GM23338 (cell line): ENCODE measurements around the gene HMCN2. TPM values are rescaled to one million over a fixed set of nuclear protein-coding genes. Genes with fewer than 3 reads are reported as not detected.

Source experiments
- ATAC-seq: fragments of 200-7000 bp; cut with Tn5 transposase; 3 replicates; pipeline ENCODE4 v1.9.1; 2020
- DNase-seq: peaks from one replicate; pipeline ENCODE4 v3.0.0-alpha.2; 2015; ENCODE audit warnings: low spot score
- H2AFZ ChIP-seq: fragments of 200-600 bp; sonication (generic); 2 replicates; pipeline ENCODE4 v1.8.0; 2016; ENCODE audit warnings: antibody characterized with exemption, mild to moderate bottlenecking, moderate library complexity
- H3F3A ChIP-seq: fragments of 200-600 bp; sonication (generic); replicated peaks from 2 replicates; pipeline ENCODE4 v1.8.0; 2017; ENCODE audit warnings: antibody characterized with exemption, mixed run types, low read depth
- H3K27ac ChIP-seq: fragments of 200-600 bp; sonication (generic); 2 replicates; pipeline ENCODE4 v1.6.1; 2016; ENCODE audit warnings: low read depth
- H3K27me3 ChIP-seq: fragments of 200-600 bp; sonication (generic); 2 replicates; pipeline ENCODE4 v1.8.0; 2016; ENCODE audit warnings: mild to moderate bottlenecking, mixed run types, moderate library complexity; ENCODE audit not compliant: insufficient read depth
- H3K36me3 ChIP-seq: fragments of 200-600 bp; sonication (generic); 2 replicates; pipeline ENCODE4 v1.8.0; 2016; ENCODE audit warnings: mild to moderate bottlenecking; ENCODE audit not compliant: insufficient read depth
- H3K4me1 ChIP-seq: fragments of 200-600 bp; sonication (generic); 2 replicates; pipeline ENCODE4 v1.8.0; 2016; ENCODE audit warnings: mild to moderate bottlenecking, moderate library complexity; ENCODE audit not compliant: insufficient read depth
- H3K4me2 ChIP-seq: fragments of 200-600 bp; sonication (generic); 2 replicates; pipeline ENCODE4 v1.7.1; 2017; ENCODE audit warnings: mixed run types
- H3K4me3 ChIP-seq: fragments of 200-600 bp; sonication (generic); 2 replicates; pipeline ENCODE4 v1.6.1; 2016; ENCODE audit warnings: mixed run types
- H3K79me2 ChIP-seq: fragments of 200-600 bp; sonication (generic); replicated peaks from 2 replicates; pipeline ENCODE4 v1.8.0; 2017; ENCODE audit warnings: mild to moderate bottlenecking; ENCODE audit not compliant: insufficient read depth
- H3K9me2 ChIP-seq: fragments of 200-600 bp; sonication (generic); 2 replicates; pipeline ENCODE4 v1.8.0; 2017; ENCODE audit not compliant: insufficient read depth
- H4K20me1 ChIP-seq: fragments of 200-600 bp; sonication (generic); replicated peaks from 2 replicates; pipeline ENCODE4 v1.8.0; 2017; ENCODE audit warnings: mild to moderate bottlenecking; ENCODE audit not compliant: insufficient read depth
- H3K27ac Mint-ChIP-seq: 2 replicates; pipeline ENCODE4 v1.8.0; 2020; ENCODE audit warnings: inconsistent platforms, mild to moderate bottlenecking, moderate library complexity, mixed read lengths
- H3K27me3 Mint-ChIP-seq: 3 replicates; pipeline ENCODE4 v1.8.0; 2022; ENCODE audit warnings: low read depth, mild to moderate bottlenecking, moderate library complexity, mixed read lengths, inconsistent platforms; ENCODE audit not compliant: insufficient read depth, poor library complexity
- H3K36me3 Mint-ChIP-seq: 3 replicates; pipeline ENCODE4 v1.8.0; 2021; ENCODE audit warnings: low read depth, mild to moderate bottlenecking, inconsistent platforms, moderate library complexity, mixed read lengths
- H3K4me1 Mint-ChIP-seq: 3 replicates; pipeline ENCODE4 v1.8.0; 2020; ENCODE audit warnings: mild to moderate bottlenecking, inconsistent platforms, mixed read lengths
- H3K4me3 Mint-ChIP-seq: 3 replicates; pipeline ENCODE4 v1.8.0; 2021; ENCODE audit warnings: moderate library complexity, mild to moderate bottlenecking, inconsistent platforms, mixed read lengths
- H3K9me3 Mint-ChIP-seq: 3 replicates; pipeline ENCODE4 v1.8.0; 2020; ENCODE audit warnings: moderate library complexity, mild to moderate bottlenecking, inconsistent platforms, mixed read lengths
- CREB1 ChIP-seq: fragments of 250-450 bp; sonication (Bioruptor Pico); IDR thresholded peaks from 2 replicates; pipeline ENCODE4 v1.5.0; 2020; ENCODE audit warnings: low read depth, mild to moderate bottlenecking, moderate library complexity
- EZH2 ChIP-seq: fragments of 200-600 bp; sonication (generic); IDR thresholded peaks from one replicate; pipeline ENCODE4 v1.8.0; 2017; ENCODE audit warnings: antibody characterized with exemption, mild to moderate bottlenecking, low read depth; ENCODE audit not compliant: unreplicated experiment
- EZH2phosphoT487 ChIP-seq: fragments of 200-600 bp; sonication (generic); IDR thresholded peaks from one replicate; pipeline ENCODE4 v1.8.1; 2018; ENCODE audit warnings: antibody characterized with exemption; ENCODE audit not compliant: unreplicated experiment
- JUNB ChIP-seq: IDR thresholded peaks from one replicate; pipeline ENCODE4 v1.6.1; 2016; ENCODE audit warnings: antibody characterized with exemption; ENCODE audit not compliant: unreplicated experiment
- NANOG ChIP-seq: IDR thresholded peaks from 2 replicates; pipeline ENCODE4 v1.6.1; 2016; ENCODE audit warnings: antibody characterized with exemption, borderline replicate concordance
- POLR2AphosphoS5 ChIP-seq: IDR thresholded peaks from 2 replicates; pipeline ENCODE4 v1.6.1; 2016; ENCODE audit warnings: antibody characterized with exemption, low read depth
- ZNF114 ChIP-seq: fragments of 250-450 bp; sonication (Bioruptor Pico); IDR thresholded peaks from 2 replicates; pipeline ENCODE4 v1.5.0; 2020; ENCODE audit warnings: mild to moderate bottlenecking, moderate library complexity
- polyA plus RNA-seq: library from polyadenylated mRNA; unstranded; fragments of >200 nt; fragmentation: Nextera tagmentation; extraction: Ambion mirVana; gene quantifications from 2 replicates; pipeline ENCODE4 v1.2.1, GENCODE V29; 2016
- total RNA-seq: library from RNA; depleted of rRNA; stranded (reverse); fragments of >200 nt; shearing (Covaris generic); gene quantifications from 2 replicates; pipeline ENCODE4 v1.2.3, GENCODE V29; 2014
- TF ChIP-seq, protein P1 (sequence below), 2 experiments: fragments of 200-600 bp in 1 of 2; sonication (generic) in 1 of 2; conservative IDR thresholded peaks; 2 replicates each; pipeline versions ENCODE4 v1.5.1 to v1.6.1; 2016 to 2017; ENCODE audit warnings: antibody characterized with exemption in 2 of 2, low read depth in 2 of 2, mild to moderate bottlenecking in 2 of 2, moderate library complexity in 1 of 2
- TF ChIP-seq, protein P2 (sequence below): fragments of 250-450 bp; sonication (Bioruptor Pico); IDR thresholded peaks from 2 replicates; pipeline ENCODE4 v1.5.0; 2020; ENCODE audit warnings: mild to moderate bottlenecking, moderate library complexity
- TF ChIP-seq, protein P3 (sequence below): IDR thresholded peaks from one replicate; pipeline ENCODE4 v1.6.1; 2018; ENCODE audit warnings: antibody characterized with exemption; ENCODE audit not compliant: unreplicated experiment

Gene HMCN2
- total and polyA plus RNA-seq, 2 experiments from 2014 or later = 1.3 to 4.7 TPM

DNA sequence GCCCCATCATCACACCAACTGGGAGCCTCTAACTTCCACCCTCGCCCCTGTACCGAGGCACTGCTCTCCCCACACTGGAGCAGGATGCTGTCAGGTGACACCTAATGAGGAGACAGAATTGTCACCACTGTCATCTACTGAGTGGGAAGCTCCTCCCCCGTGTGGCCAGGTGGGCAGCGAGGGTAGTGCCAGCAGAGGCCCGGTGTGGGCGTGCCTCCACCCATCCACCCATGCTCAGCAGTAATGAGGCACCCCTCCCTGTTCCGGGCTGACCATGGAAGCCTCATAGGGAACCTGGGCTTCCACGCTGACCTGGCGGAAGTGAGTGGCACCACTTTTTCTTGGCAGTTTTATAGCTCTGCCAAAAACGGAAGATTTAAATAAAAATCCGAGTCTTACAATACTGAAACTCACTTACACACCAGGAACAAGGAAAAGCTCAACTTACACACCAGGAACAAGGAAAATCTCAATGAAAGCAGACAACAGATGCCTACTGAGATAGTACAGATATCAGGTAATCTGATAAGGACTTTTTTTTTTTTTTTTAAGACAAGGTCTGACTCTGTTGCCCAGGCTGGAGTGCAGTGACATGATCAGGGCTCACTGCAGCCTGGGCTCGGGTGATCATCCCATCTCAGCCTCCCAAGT lies 148.6 kb downstream of the HMCN2 start:
- Mint-ChIP-seq H3K27me3 (peaks cover 8% of the 10 kb centered on the region), H3K4me1 (0 out of 3 replicates have a peak, but pooled peaks cover 2% of the 10 kb centered on the region), H3K27ac (no peak overlapping the region), H3K36me3 (peaks cover 8% of the 10 kb centered on the region), H3K9me3 (no peaks in the 10 kb centered on the region; the same call in 1 of the 3 replicates), H3K4me3 (no peak overlapping the region)
- Histone ChIP-seq H3K27me3 (no peaks in the 10 kb centered on the region), H3K4me2 (no peak overlapping the region), H3K4me3 (no peak overlapping the region), H3K36me3 (no peaks in the 10 kb centered on the region), H2AFZ (no peak overlapping the region), H3K27ac (no peak overlapping the region), H3F3A (no peaks in the 10 kb centered on the region), H3K4me1 (no peaks in the 10 kb centered on the region), H3K79me2 (no peaks in the 10 kb centered on the region), H4K20me1 (no peaks in the 10 kb centered on the region), H3K9me2 (no peaks in the 10 kb centered on the region)
- ATAC-seq (no peak), DNase-seq (no peak)
- TF ChIP-seq NANOG (no peak), POLR2AphosphoS5 (no peak), JUNB (no peak), EZH2 (no peak), EZH2phosphoT487 (no peak), CREB1 (no peak), ZNF114 (CRISPR knock-in tag) (no peak)
- TF ChIP-seq, protein P1, sequence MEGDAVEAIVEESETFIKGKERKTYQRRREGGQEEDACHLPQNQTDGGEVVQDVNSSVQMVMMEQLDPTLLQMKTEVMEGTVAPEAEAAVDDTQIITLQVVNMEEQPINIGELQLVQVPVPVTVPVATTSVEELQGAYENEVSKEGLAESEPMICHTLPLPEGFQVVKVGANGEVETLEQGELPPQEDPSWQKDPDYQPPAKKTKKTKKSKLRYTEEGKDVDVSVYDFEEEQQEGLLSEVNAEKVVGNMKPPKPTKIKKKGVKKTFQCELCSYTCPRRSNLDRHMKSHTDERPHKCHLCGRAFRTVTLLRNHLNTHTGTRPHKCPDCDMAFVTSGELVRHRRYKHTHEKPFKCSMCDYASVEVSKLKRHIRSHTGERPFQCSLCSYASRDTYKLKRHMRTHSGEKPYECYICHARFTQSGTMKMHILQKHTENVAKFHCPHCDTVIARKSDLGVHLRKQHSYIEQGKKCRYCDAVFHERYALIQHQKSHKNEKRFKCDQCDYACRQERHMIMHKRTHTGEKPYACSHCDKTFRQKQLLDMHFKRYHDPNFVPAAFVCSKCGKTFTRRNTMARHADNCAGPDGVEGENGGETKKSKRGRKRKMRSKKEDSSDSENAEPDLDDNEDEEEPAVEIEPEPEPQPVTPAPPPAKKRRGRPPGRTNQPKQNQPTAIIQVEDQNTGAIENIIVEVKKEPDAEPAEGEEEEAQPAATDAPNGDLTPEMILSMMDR (conservative IDR thresholded peaks at IDR 0.05; ENCODE audit: low read depth in 2 of 2) = no peak
- TF ChIP-seq, protein P2, sequence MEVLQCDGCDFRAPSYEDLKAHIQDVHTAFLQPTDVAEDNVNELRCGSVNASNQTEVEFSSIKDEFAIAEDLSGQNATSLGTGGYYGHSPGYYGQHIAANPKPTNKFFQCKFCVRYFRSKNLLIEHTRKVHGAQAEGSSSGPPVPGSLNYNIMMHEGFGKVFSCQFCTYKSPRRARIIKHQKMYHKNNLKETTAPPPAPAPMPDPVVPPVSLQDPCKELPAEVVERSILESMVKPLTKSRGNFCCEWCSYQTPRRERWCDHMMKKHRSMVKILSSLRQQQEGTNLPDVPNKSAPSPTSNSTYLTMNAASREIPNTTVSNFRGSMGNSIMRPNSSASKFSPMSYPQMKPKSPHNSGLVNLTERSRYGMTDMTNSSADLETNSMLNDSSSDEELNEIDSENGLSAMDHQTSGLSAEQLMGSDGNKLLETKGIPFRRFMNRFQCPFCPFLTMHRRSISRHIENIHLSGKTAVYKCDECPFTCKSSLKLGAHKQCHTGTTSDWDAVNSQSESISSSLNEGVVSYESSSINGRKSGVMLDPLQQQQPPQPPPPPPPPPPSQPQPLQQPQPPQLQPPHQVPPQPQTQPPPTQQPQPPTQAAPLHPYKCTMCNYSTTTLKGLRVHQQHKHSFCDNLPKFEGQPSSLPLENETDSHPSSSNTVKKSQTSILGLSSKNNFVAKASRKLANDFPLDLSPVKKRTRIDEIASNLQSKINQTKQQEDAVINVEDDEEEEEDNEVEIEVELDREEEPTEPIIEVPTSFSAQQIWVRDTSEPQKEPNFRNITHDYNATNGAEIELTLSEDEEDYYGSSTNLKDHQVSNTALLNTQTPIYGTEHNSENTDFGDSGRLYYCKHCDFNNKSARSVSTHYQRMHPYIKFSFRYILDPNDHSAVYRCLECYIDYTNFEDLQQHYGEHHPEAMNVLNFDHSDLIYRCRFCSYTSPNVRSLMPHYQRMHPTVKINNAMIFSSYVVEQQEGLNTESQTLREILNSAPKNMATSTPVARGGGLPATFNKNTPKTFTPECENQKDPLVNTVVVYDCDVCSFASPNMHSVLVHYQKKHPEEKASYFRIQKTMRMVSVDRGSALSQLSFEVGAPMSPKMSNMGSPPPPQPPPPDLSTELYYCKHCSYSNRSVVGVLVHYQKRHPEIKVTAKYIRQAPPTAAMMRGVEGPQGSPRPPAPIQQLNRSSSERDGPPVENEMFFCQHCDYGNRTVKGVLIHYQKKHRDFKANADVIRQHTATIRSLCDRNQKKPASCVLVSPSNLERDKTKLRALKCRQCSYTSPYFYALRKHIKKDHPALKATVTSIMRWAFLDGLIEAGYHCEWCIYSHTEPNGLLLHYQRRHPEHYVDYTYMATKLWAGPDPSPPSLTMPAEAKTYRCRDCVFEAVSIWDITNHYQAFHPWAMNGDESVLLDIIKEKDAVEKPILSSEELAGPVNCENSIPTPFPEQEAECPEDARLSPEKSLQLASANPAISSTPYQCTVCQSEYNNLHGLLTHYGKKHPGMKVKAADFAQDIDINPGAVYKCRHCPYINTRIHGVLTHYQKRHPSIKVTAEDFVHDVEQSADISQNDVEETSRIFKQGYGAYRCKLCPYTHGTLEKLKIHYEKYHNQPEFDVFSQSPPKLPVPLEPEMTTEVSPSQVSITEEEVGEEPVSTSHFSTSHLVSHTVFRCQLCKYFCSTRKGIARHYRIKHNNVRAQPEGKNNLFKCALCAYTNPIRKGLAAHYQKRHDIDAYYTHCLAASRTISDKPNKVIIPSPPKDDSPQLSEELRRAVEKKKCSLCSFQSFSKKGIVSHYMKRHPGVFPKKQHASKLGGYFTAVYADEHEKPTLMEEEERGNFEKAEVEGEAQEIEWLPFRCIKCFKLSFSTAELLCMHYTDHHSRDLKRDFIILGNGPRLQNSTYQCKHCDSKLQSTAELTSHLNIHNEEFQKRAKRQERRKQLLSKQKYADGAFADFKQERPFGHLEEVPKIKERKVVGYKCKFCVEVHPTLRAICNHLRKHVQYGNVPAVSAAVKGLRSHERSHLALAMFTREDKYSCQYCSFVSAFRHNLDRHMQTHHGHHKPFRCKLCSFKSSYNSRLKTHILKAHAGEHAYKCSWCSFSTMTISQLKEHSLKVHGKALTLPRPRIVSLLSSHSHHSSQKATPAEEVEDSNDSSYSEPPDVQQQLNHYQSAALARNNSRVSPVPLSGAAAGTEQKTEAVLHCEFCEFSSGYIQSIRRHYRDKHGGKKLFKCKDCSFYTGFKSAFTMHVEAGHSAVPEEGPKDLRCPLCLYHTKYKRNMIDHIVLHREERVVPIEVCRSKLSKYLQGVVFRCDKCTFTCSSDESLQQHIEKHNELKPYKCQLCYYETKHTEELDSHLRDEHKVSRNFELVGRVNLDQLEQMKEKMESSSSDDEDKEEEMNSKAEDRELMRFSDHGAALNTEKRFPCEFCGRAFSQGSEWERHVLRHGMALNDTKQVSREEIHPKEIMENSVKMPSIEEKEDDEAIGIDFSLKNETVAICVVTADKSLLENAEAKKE = no peak
- TF ChIP-seq, protein P3, sequence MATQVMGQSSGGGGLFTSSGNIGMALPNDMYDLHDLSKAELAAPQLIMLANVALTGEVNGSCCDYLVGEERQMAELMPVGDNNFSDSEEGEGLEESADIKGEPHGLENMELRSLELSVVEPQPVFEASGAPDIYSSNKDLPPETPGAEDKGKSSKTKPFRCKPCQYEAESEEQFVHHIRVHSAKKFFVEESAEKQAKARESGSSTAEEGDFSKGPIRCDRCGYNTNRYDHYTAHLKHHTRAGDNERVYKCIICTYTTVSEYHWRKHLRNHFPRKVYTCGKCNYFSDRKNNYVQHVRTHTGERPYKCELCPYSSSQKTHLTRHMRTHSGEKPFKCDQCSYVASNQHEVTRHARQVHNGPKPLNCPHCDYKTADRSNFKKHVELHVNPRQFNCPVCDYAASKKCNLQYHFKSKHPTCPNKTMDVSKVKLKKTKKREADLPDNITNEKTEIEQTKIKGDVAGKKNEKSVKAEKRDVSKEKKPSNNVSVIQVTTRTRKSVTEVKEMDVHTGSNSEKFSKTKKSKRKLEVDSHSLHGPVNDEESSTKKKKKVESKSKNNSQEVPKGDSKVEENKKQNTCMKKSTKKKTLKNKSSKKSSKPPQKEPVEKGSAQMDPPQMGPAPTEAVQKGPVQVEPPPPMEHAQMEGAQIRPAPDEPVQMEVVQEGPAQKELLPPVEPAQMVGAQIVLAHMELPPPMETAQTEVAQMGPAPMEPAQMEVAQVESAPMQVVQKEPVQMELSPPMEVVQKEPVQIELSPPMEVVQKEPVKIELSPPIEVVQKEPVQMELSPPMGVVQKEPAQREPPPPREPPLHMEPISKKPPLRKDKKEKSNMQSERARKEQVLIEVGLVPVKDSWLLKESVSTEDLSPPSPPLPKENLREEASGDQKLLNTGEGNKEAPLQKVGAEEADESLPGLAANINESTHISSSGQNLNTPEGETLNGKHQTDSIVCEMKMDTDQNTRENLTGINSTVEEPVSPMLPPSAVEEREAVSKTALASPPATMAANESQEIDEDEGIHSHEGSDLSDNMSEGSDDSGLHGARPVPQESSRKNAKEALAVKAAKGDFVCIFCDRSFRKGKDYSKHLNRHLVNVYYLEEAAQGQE = no peak
